ENCODE results near the gene FKBP5.

DNA sequence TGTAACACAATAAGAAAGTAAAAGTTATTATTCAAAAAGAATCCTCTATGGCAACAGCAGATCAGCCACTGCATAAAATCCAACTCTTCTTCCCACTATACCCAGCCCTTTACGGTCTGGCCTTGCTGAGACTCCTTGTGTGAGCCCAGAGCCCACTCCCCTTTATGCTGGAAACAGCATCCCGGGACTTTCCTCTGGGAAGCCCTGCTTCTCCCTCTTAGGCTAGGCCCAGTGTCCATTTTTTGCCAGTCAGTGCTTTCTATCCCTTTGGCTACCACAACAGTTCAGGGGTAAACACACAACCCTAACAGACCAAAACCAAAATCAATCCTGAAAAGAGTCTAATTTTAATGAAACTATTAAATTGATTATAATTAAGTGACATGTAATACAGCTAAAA is 20.6 kb downstream of the FKBP5 start:
- TF ChIP-seq ZFP36 (IDR thresholded peaks at IDR 0.05; ENCODE audit: low read depth, low read length, partially characterized antibody) (no peak), SRSF1 (IDR thresholded peaks at IDR 0.05; ENCODE audit: low read depth, low read length) (no peak), POLR2A (conservative IDR thresholded peaks at IDR 0.05) (no peak), WHSC1 (IDR thresholded peaks at IDR 0.05; ENCODE audit: low read length) (no peak), PHF8 (IDR thresholded peaks at IDR 0.05; ENCODE audit: borderline replicate concordance, low read length) (no peak), CTCF (IDR thresholded peaks at IDR 0.05 in 2 of 3, conservative IDR thresholded peaks at IDR 0.05 in 1 of 3; ENCODE audit: insufficient read depth in 2 of 3, low read depth in 1 of 3, low read length in 3 of 3) (no peak), HDGF (IDR thresholded peaks at IDR 0.05) (no peak), ZBTB1 (CRISPR knock-in tag; IDR thresholded peaks at IDR 0.05; ENCODE audit: borderline replicate concordance, low read depth) (no peak), FOXJ2 (tag; IDR thresholded peaks at IDR 0.05) (no peak), RNF2 (IDR thresholded peaks at IDR 0.05) (no peak), GTF2A2 (tag; IDR thresholded peaks at IDR 0.05) (no peak), MYC (IDR thresholded peaks at IDR 0.05; ENCODE audit: low read depth, low read length) (no peak), MYC (CRISPR knock-in tag; IDR thresholded peaks at IDR 0.05; ENCODE audit: borderline replicate concordance, low read depth) (no peak)
- TF ChIP-seq, protein P1, sequence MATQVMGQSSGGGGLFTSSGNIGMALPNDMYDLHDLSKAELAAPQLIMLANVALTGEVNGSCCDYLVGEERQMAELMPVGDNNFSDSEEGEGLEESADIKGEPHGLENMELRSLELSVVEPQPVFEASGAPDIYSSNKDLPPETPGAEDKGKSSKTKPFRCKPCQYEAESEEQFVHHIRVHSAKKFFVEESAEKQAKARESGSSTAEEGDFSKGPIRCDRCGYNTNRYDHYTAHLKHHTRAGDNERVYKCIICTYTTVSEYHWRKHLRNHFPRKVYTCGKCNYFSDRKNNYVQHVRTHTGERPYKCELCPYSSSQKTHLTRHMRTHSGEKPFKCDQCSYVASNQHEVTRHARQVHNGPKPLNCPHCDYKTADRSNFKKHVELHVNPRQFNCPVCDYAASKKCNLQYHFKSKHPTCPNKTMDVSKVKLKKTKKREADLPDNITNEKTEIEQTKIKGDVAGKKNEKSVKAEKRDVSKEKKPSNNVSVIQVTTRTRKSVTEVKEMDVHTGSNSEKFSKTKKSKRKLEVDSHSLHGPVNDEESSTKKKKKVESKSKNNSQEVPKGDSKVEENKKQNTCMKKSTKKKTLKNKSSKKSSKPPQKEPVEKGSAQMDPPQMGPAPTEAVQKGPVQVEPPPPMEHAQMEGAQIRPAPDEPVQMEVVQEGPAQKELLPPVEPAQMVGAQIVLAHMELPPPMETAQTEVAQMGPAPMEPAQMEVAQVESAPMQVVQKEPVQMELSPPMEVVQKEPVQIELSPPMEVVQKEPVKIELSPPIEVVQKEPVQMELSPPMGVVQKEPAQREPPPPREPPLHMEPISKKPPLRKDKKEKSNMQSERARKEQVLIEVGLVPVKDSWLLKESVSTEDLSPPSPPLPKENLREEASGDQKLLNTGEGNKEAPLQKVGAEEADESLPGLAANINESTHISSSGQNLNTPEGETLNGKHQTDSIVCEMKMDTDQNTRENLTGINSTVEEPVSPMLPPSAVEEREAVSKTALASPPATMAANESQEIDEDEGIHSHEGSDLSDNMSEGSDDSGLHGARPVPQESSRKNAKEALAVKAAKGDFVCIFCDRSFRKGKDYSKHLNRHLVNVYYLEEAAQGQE (IDR thresholded peaks at IDR 0.05; ENCODE audit: borderline replicate concordance) = no peak
- TF ChIP-seq, protein P1 (CRISPR knock-in tag; IDR thresholded peaks at IDR 0.05; ENCODE audit: low read depth) = no peak
- TF ChIP-seq, protein P2, sequence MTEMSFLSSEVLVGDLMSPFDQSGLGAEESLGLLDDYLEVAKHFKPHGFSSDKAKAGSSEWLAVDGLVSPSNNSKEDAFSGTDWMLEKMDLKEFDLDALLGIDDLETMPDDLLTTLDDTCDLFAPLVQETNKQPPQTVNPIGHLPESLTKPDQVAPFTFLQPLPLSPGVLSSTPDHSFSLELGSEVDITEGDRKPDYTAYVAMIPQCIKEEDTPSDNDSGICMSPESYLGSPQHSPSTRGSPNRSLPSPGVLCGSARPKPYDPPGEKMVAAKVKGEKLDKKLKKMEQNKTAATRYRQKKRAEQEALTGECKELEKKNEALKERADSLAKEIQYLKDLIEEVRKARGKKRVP (CRISPR knock-in tag; IDR thresholded peaks at IDR 0.05) = no peak
